Mesendoderm (in vitro differentiated cells): Measurements from ENCODE around the gene PRKG2.

Experiments
- DNase-seq: peaks from one replicate; pipeline ENCODE4 v3.0.0; 2013
- H2AK5ac ChIP-seq: 2 replicates; pipeline ENCODE4 v1.6.1; 2013; ENCODE audit warnings: low read length, inconsistent platforms
- H2BK120ac ChIP-seq: 2 replicates; pipeline ENCODE4 v1.6.1; 2013; ENCODE audit warnings: low read depth, mild to moderate bottlenecking, low read length, moderate library complexity, mixed read lengths
- H2BK15ac ChIP-seq: replicated peaks from 2 replicates; pipeline ENCODE4 v1.6.1; 2013; ENCODE audit warnings: low read depth, mild to moderate bottlenecking, moderate library complexity
- H2BK5ac ChIP-seq: 2 replicates; pipeline ENCODE4 v1.6.1; 2013; ENCODE audit warnings: low read length, inconsistent platforms
- H3K18ac ChIP-seq: 2 replicates; pipeline ENCODE4 v1.6.1; 2013; ENCODE audit warnings: mild to moderate bottlenecking, low read length, mixed read lengths
- H3K23ac ChIP-seq: one replicate; pipeline ENCODE4 v1.6.1; 2013; ENCODE audit warnings: low read length
- H3K27ac ChIP-seq: 2 replicates; pipeline ENCODE4 v1.5.1; 2013; ENCODE audit warnings: low read depth, mild to moderate bottlenecking, inconsistent platforms, low read length, moderate library complexity
- H3K27me3 ChIP-seq: 2 replicates; pipeline ENCODE4 v1.6.1; 2013; ENCODE audit warnings: low read length, control low read depth, mild to moderate bottlenecking, inconsistent platforms; ENCODE audit not compliant: insufficient read depth, poor library complexity
- H3K36me3 ChIP-seq: 2 replicates; pipeline ENCODE4 v1.6.1; 2013; ENCODE audit warnings: low read length, inconsistent platforms; ENCODE audit not compliant: control insufficient read depth, insufficient read depth
- H3K4ac ChIP-seq: one replicate; pipeline ENCODE4 v1.6.1; 2013; ENCODE audit warnings: low read depth, mild to moderate bottlenecking, low read length, moderate library complexity
- H3K4me1 ChIP-seq: 2 replicates; pipeline ENCODE4 v1.6.1; 2013; ENCODE audit warnings: low read depth, low read length, inconsistent platforms; ENCODE audit not compliant: control insufficient read depth
- H3K4me2 ChIP-seq: 2 replicates; pipeline ENCODE4 v1.6.1; 2013; ENCODE audit warnings: low read length
- H3K4me3 ChIP-seq: 2 replicates; pipeline ENCODE4 v1.5.1; 2013; ENCODE audit warnings: mild to moderate bottlenecking, low read length
- H3K56ac ChIP-seq: one replicate; pipeline ENCODE4 v1.6.1; 2013; ENCODE audit warnings: low read length
- H3K79me1 ChIP-seq: 2 replicates; pipeline ENCODE4 v1.6.1; 2013; ENCODE audit warnings: low read length, inconsistent platforms
- H3K79me2 ChIP-seq: 2 replicates; pipeline ENCODE4 v1.6.1; 2013; ENCODE audit warnings: mild to moderate bottlenecking, low read length; ENCODE audit not compliant: control insufficient read depth, insufficient read depth
- H3K9ac ChIP-seq: 2 replicates; pipeline ENCODE4 v1.6.1; 2013; ENCODE audit warnings: low read length, inconsistent platforms
- H4K5ac ChIP-seq: one replicate; pipeline ENCODE4 v1.6.1; 2013; ENCODE audit warnings: low read length
- H4K8ac ChIP-seq: one replicate; pipeline ENCODE4 v1.6.1; 2013; ENCODE audit warnings: low read depth, mild to moderate bottlenecking, control low read depth, low read length, moderate library complexity
- WGBS: extraction: QIAGEN DNeasy Blood & Tissue Kit; methylation state at CpG from one replicate; pipeline ENCODE4 v1.1.7; 2013; ENCODE audit warnings: low lambda C conversion rate, missing lambda C conversion rate; ENCODE audit not compliant: insufficient coverage; ENCODE audit errors: extremely low coverage; 5-methylcytosine and 5-hydroxymethylcytosine counted together

PRKG2 gene

DNA sequence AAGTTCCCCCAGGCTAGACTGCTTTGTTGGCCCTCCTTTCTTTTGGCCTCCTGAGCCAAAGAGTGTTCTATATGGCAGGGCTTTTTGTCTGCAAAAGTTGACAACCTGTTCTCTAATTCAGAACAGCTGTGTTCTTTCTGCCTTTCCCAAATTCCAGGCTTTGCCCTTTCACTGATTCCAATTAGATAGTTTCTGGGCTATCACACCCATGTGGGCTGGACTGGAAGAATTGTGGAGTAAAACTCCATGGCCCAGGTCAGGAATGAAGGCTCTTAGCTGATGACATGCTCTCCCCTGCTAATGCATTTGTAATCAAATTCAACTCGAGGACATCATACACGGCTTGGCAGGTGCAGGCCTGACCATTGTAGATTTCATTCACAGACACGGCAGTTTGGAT, 165.1 kb downstream of the PRKG2 start:
- H2BK120ac ChIP-seq, result no peak overlapping the region
- no peak overlapping the region for H3K9ac ChIP-seq
- H3K27ac ChIP-seq, result no peak overlapping the region
- no peaks in the 10 kb centered on the region for H3K79me1 ChIP-seq
- H3K4me1 ChIP-seq, result no peaks in the 10 kb centered on the region
- H3K18ac ChIP-seq, result no peak overlapping the region
- no peaks in the 10 kb centered on the region for H3K79me2 ChIP-seq
- no peak overlapping the region for H4K5ac ChIP-seq
- no peak overlapping the region for H3K4me2 ChIP-seq
- no peak for DNase-seq
- no peak overlapping the region for H3K4me3 ChIP-seq
- no peak overlapping the region for H2BK5ac ChIP-seq
- no CpG with 5 or more reads among the region's 3 CpGs for WGBS
- H4K8ac ChIP-seq, result peak overlapping the region; percentile 28
- no peak overlapping the region for H2AK5ac ChIP-seq
- no peaks in the 10 kb centered on the region for H3K36me3 ChIP-seq
- no peak overlapping the region for H3K56ac ChIP-seq
- no peak overlapping the region for H3K23ac ChIP-seq
- H3K27me3 ChIP-seq, result no peaks in the 10 kb centered on the region
- no peak overlapping the region for H3K4ac ChIP-seq
- H2BK15ac ChIP-seq, result no peak overlapping the region

DNA sequence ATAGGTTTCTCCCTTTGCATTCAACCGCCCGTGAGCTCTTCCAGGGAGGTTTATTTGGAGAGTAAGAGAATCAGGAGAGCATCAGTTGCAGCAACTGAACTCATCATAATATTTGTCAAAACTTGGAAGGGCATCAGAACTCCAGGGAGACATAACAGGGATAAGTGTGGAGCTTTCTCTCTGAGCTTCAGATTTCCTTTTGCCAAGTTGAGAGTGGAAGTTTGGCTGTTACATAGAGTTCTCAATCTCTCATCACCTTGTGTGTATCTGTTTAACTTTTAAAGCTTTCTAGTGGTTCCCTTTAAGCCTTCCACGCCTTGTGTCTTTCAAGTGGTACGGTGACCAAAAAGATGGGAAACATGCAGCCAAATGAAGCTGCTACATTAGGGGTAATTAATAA, 165.7 kb downstream of the PRKG2 start:
- no peak for DNase-seq
- H3K56ac ChIP-seq, result no peak overlapping the region
- no peaks in the 10 kb centered on the region for H3K36me3 ChIP-seq
- peak overlapping the region; percentile 28 for H4K8ac ChIP-seq
- no peaks in the 10 kb centered on the region for H3K79me1 ChIP-seq
- no peak overlapping the region for H2AK5ac ChIP-seq
- no peak overlapping the region for H3K4ac ChIP-seq
- H3K4me2 ChIP-seq, result no peak overlapping the region
- no peak overlapping the region for H4K5ac ChIP-seq
- H3K79me2 ChIP-seq, result no peaks in the 10 kb centered on the region
- H3K27me3 ChIP-seq, result no peaks in the 10 kb centered on the region
- no peak overlapping the region for H3K4me3 ChIP-seq
- no peak overlapping the region for H3K27ac ChIP-seq
- H2BK15ac ChIP-seq, result no peak overlapping the region
- H2BK5ac ChIP-seq, result no peak overlapping the region
- WGBS, result no CpG with 5 or more reads among the region's 4 CpGs
- no peak overlapping the region for H3K23ac ChIP-seq
- H2BK120ac ChIP-seq, result no peak overlapping the region
- H3K9ac ChIP-seq, result no peak overlapping the region
- no peaks in the 10 kb centered on the region for H3K4me1 ChIP-seq
- no peak overlapping the region for H3K18ac ChIP-seq

DNA sequence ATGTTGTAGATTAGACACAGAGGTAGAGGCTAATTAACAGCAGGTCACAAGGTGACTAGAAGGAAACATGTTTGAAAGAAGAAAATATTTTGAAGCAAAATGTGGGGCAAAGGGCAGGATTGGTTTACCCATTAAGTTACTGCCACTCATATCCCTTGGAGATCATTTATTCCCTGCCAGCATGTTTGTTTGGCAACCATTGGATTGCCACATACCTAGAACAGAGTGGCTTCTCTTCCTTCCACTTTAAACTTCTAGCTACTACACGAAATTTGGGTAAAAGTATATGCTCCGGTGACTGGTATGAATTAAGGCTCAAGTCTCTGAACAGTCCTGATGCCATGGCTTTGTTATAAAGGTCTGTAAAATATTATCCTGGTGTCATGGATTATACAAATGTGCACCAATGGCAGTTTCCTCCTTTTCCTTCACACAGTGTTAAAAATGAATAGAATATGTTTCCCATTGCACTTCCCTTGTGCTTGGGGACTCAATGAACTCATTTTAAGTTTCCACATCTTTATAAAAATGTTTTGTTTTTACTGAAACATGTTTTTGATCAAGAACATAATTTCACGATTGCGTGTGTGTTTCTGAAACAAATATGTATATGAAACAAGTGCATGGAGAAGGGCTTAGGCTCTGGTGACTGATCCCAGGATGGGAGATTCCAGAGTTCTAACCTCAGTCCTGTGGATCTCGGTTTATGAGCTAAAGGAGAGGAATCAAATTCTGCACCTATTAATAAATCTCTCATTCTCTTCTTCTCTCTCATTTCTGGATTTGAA, 172.2 kb downstream of the PRKG2 start:
- Histone ChIP-seq H2BK5ac (no peak overlapping the region), H3K4ac (no peak overlapping the region), H2AK5ac (no peak overlapping the region), H3K79me1 (no peaks in the 10 kb centered on the region), H2BK15ac (no peak overlapping the region), H3K27ac (no peak overlapping the region), H4K8ac (no peak overlapping the region), H4K5ac (no peak overlapping the region), H3K9ac (no peak overlapping the region), H3K36me3 (no peaks in the 10 kb centered on the region), H3K18ac (no peak overlapping the region), H2BK120ac (no peak overlapping the region), H3K4me3 (no peak overlapping the region), H3K79me2 (no peaks in the 10 kb centered on the region), H3K4me1 (no peaks in the 10 kb centered on the region), H3K23ac (no peak overlapping the region), H3K4me2 (no peak overlapping the region), H3K56ac (no peak overlapping the region), H3K27me3 (no peaks in the 10 kb centered on the region)
- WGBS, result no CpG with 5 or more reads among the region's 5 CpGs
- DNase-seq, result no peak

DNA sequence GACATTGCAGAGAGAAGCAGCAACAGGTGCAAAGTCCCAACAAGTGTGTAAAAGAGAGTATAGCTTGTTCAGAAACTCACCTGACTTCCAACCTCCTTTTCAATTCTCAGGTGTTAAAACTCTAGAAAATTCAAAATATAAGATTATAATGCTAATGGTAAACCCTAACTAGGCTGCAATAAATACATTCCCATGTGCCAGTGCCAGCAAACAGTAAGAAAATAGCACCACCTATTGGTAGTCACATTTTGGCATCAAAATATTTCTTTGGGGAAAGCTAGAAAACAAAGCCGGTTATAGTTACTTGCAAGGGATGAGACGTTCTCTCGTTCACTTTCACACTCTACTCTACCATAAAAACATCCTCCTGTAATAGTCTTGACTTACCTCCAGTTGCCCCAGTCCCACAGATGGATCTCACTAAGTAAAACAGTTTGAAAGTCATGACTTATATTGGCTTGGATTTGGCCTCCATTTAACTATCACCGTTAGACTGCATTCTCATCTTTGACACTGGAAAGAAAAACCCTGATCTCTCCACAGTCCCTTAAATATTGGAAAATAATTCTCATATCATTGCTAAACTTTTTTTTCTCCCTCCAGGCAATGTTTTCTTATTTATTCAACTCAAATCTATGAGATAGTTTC, 174.9 kb downstream of the PRKG2 start:
- Histone ChIP-seq H3K79me1 (no peaks in the 10 kb centered on the region), H3K56ac (no peak overlapping the region), H3K36me3 (no peaks in the 10 kb centered on the region), H3K23ac (no peak overlapping the region), H4K5ac (no peak overlapping the region), H3K4ac (no peak overlapping the region), H4K8ac (no peak overlapping the region), H2AK5ac (no peak overlapping the region), H2BK15ac (no peak overlapping the region), H2BK120ac (no peak overlapping the region), H3K27ac (no peak overlapping the region), H3K9ac (no peak overlapping the region), H3K18ac (no peak overlapping the region), H3K27me3 (no peaks in the 10 kb centered on the region), H3K4me2 (no peak overlapping the region), H2BK5ac (no peak overlapping the region), H3K79me2 (no peaks in the 10 kb centered on the region), H3K4me1 (no peaks in the 10 kb centered on the region), H3K4me3 (no peak overlapping the region)
- WGBS, result no CpG with 5 or more reads among the region's 4 CpGs
- DNase-seq, result peak; percentile 34

DNA sequence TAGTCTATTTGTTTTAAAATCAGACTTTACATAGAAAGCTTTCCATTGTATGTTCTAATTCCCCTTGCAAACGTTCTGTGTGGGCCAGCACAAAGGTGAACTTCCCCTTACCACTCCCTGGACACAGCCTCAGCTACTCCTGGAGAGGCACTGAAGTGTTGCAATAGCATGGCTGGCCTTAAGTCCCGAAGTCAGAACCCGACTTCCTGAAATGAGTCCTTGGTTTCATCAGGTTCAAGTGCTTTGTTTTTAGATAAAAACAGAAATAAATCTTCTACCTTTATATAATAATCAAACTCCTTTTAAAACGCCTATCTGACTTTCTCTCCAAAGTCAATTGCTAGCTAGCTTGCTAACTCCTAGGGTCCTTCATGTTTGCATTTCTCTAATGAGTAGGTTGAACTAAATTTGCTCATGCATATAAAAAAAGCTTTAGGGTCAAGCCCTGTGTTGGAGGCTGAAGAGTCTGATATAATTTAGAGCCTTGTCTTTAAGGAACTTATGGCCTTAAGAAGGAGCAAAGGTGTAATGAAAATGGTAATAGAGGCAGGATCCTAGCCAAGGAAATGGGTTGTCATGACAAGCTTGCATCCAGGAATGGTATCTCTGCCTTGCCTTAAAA, 175.6 kb downstream of the PRKG2 start:
- Histone ChIP-seq H3K79me1 (no peaks in the 10 kb centered on the region), H3K4ac (no peak overlapping the region), H3K56ac (no peak overlapping the region), H2BK15ac (no peak overlapping the region), H2BK5ac (no peak overlapping the region), H2BK120ac (no peak overlapping the region), H3K36me3 (no peaks in the 10 kb centered on the region), H3K4me3 (no peak overlapping the region), H2AK5ac (no peak overlapping the region), H3K9ac (no peak overlapping the region), H3K27me3 (no peaks in the 10 kb centered on the region), H3K79me2 (no peaks in the 10 kb centered on the region), H3K27ac (no peak overlapping the region), H3K4me1 (no peaks in the 10 kb centered on the region), H3K18ac (no peak overlapping the region), H4K8ac (no peak overlapping the region), H3K23ac (no peak overlapping the region), H3K4me2 (no peak overlapping the region), H4K5ac (no peak overlapping the region)
- WGBS, result 100% methylated on average over 1 of the region's 4 CpGs
- peak; percentile 7 for DNase-seq
